Subcutaneous abdominal adipose tissue (tissue), 5 donors: Measurements from ENCODE around the gene PDZRN4.

Experiments used
- H3K27ac ChIP-seq: one replicate; pipeline ENCODE4 v1.7.0; 2013; ENCODE audit warnings: low read depth, mild to moderate bottlenecking, inconsistent platforms, low read length, moderate library complexity
- H3K27me3 ChIP-seq, 5 donors: one replicate each; pipeline ENCODE4 v1.7.0; 2013; ENCODE audit warnings: low read length in 5 of 5, inconsistent platforms in 1 of 5; ENCODE audit not compliant: control insufficient read depth in 5 of 5, insufficient read depth in 4 of 5
- H3K36me3 ChIP-seq, 5 donors: one replicate each; pipeline ENCODE4 v1.7.0; 2013; ENCODE audit warnings: low read length in 5 of 5; ENCODE audit not compliant: control insufficient read depth in 5 of 5, insufficient read depth in 5 of 5
- H3K4me1 ChIP-seq, 5 donors: one replicate each; pipeline ENCODE4 v1.7.0; 2013; ENCODE audit warnings: low read length in 5 of 5, mild to moderate bottlenecking in 3 of 5, moderate library complexity in 1 of 5; ENCODE audit not compliant: control insufficient read depth in 5 of 5, insufficient read depth in 5 of 5
- H3K4me3 ChIP-seq, 5 donors: one replicate each; pipeline ENCODE4 v1.7.0; 2013; ENCODE audit warnings: low read length in 5 of 5, low read depth in 1 of 5
- H3K9ac ChIP-seq, 5 donors: one replicate each; pipeline ENCODE4 v1.7.0; 2013; ENCODE audit warnings: low read length in 5 of 5, mild to moderate bottlenecking in 4 of 5, moderate library complexity in 3 of 5
- H3K9me3 ChIP-seq, 5 donors: one replicate each; pipeline ENCODE4 v1.7.0; 2013; ENCODE audit warnings: low read length in 5 of 5; ENCODE audit not compliant: control insufficient read depth in 5 of 5
- donor health status: healthy.
- donor health status: healthy.
- donor health status: healthy.
- donor health status: healthy.
- donor health status: healthy.

The PDZRN4 gene

DNA sequence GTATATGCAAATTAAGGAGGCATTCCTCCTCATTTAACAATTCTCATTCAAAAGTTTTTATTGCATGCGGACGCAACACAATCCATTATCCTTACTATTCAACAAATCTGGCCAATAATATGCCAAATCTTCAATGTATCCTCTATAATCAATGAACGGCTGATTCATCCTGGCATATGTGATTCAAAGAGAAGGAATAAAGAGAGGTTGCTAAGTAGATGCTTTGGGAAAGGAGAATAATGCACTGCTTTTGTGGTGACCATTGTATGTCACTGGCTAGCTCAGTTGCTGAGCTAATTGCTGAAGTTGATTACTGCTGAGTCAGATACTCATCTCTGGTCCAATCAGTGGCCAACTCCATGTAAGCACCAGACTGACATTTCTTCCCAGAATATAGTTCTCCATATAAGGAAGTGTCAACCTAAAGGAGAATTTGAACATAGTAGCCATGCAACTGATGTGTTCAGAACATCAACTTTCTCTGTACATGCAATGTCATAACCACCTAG, 148.0 kb downstream of the PDZRN4 start:
- H3K27ac ChIP-seq = no peak overlapping the region
- H3K9me3 ChIP-seq = peaks cover 0 to 2% (median 0%) of the 10 kb centered on the region in 5 donors
- H3K36me3 ChIP-seq = no peaks in the 10 kb centered on the region
- H3K9ac ChIP-seq = no peak overlapping the region
- no peaks in the 10 kb centered on the region for H3K4me1 ChIP-seq
- H3K27me3 ChIP-seq = no peaks in the 10 kb centered on the region
- no peak overlapping the region for H3K4me3 ChIP-seq

DNA sequence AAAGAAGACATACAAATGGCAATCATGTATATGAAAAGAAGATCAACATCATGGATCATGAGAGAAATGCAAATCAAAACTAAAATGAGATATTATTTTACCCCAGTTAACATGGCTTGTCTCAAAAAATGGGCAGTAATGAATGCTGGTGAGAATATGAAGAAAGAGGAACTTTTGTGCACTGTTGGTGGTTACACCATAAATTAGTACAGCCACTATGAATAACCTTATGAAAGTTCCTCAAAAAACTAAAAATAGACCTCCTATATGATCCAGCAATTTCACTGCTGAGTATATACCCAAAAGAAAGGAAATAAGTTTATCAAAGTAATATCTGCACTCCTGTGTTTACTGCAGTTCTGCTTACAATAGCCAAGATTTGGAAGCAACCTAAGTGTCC, 151.7 kb downstream of the PDZRN4 start:
- peaks cover 0 to 2% (median 0%) of the 10 kb centered on the region in 5 donors for H3K9me3 ChIP-seq
- no peak overlapping the region for H3K4me3 ChIP-seq

DNA sequence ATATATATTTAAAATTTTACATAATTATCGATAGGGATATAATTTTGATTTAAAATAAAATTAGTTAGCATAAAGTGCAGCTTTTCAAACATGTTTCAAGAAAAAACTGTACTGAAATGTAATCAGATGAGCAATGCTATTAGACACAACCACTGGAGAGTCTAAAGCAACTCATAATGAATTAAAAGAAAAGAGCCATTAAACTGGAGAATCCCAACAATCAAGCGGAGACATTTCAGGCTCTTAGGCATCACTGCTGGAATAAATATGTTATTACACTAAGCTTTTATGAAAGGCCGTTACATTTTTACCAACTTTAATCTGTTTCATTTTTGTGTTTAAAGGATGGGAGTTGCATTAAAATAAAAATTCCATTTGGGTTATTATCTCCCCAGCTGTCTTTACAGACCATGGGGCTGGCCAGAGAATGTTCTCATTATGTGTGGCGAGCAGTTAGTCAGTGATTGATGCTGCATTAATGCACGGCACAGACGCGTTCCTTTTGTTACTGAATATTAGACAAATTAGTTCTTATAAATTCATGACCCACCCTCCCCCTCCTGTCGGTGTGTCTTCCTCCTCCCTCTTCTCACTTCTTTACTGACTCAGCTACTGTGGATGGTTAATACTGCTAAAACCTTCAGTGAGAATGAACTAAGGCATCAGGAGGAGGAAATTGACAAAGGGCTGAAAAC, 156.8 kb downstream of the PDZRN4 start:
- no peaks in the 10 kb centered on the region for H3K4me1 ChIP-seq
- H3K4me3 ChIP-seq = no peak overlapping the region
- H3K36me3 ChIP-seq = no peaks in the 10 kb centered on the region
- H3K27me3 ChIP-seq = no peaks in the 10 kb centered on the region
- H3K9me3 ChIP-seq = no peaks in the 10 kb centered on the region
- no peak overlapping the region for H3K9ac ChIP-seq
- H3K27ac ChIP-seq = no peak overlapping the region

More for the DNA sequence above, 151.7 kb downstream of the PDZRN4 start:
- no peaks in the 10 kb centered on the region for H3K4me1 ChIP-seq
- no peaks in the 10 kb centered on the region for H3K27me3 ChIP-seq
- no peaks in the 10 kb centered on the region for H3K36me3 ChIP-seq
- H3K27ac ChIP-seq = no peak overlapping the region
- no peak overlapping the region for H3K9ac ChIP-seq

DNA sequence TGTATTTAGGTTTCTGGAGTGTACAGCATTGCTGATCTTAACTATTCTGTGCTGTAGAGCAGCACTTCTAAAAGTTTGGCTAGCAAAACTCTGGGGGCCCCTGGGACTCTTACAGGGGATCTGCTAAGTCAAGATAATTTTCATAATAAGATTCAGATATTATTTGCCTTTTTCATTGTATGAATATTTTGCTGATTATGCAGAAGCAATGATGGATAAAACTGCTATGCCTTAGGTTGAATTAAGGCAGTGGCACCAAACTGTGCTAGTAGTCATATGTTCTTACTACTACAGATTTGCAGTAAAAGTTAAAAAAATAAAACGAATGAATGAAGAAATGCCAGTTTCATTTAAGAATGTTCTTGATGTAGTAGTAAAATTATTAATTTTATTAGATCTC, 160.1 kb downstream of the PDZRN4 start:
- no peak overlapping the region for H3K27ac ChIP-seq

DNA sequence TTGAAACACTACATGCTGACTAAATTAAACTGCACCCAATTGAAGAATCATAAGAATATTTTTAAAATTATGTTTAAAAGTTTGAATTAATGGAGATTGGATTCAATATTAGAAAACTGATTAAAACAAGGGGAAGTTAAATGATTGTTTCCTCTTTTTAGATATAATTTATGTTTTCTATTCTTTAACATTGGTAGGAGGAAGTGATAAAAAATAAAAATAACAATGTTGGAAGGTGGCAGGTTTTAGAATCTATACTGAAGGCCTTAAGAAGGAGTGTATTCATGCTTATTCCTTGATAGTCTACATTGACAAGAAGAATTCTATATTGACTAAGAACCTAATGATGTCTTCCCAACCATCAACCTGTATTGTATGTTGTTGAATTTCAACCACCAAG, 168.1 kb downstream of the PDZRN4 start:
- Histone ChIP-seq H3K4me1 (no peaks in the 10 kb centered on the region), H3K9ac (no peak overlapping the region), H3K27me3 (no peaks in the 10 kb centered on the region), H3K27ac (no peak overlapping the region), H3K36me3 (no peaks in the 10 kb centered on the region), H3K4me3 (no peak overlapping the region), H3K9me3 (no peaks in the 10 kb centered on the region)

More for the DNA sequence above, 160.1 kb downstream of the PDZRN4 start:
- H3K4me1 ChIP-seq = no peaks in the 10 kb centered on the region
- no peaks in the 10 kb centered on the region for H3K9me3 ChIP-seq
- no peak overlapping the region for H3K9ac ChIP-seq
- no peaks in the 10 kb centered on the region for H3K36me3 ChIP-seq
- no peak overlapping the region for H3K4me3 ChIP-seq
- no peaks in the 10 kb centered on the region for H3K27me3 ChIP-seq

DNA sequence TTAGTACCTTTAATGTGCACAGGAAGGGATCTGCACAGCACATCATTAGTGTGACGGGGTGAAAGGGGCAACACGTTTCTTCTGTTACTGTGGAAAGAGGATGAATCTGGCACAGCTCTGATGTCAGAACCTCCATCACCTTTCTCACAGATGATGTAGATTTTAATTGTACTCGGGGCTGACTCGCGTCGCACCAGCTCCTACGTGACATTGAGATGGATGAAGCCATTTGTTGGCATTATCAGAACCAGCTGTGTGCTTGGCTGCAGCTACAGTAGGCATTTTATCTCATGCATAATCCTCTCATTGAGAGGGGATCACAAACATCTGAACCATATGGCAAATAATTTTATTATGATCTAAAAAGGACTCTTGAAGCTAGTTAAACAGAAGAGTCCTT, 173.6 kb downstream of the PDZRN4 start:
- no peak overlapping the region for H3K4me3 ChIP-seq
- H3K27ac ChIP-seq = no peak overlapping the region
- H3K27me3 ChIP-seq = no peaks in the 10 kb centered on the region
- no peaks in the 10 kb centered on the region for H3K36me3 ChIP-seq
- H3K9me3 ChIP-seq = no peaks in the 10 kb centered on the region
- no peak overlapping the region for H3K9ac ChIP-seq
- H3K4me1 ChIP-seq = no peaks in the 10 kb centered on the region

DNA sequence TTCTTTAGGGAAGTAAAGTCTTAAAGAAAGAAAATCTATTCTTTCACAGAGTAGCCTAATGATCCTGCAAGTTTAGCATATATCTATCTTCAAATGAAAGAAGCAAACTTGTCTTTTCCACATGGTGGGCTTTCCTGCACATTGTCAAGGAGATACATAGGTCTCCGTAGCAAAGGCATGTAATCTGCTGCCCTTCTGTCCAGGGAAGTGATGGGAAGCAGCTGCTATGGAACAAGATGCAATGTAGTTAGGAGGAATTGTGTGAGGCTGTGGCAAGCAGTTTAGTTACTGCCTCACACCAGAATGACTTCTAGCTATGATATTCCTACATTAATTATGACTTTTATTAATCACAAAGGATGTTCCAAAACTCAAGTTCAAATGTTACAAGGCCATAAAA, 174.4 kb downstream of the PDZRN4 start:
- no peak overlapping the region for H3K4me3 ChIP-seq
- no peak overlapping the region for H3K9ac ChIP-seq
- H3K4me1 ChIP-seq = no peaks in the 10 kb centered on the region
- H3K9me3 ChIP-seq = no peaks in the 10 kb centered on the region
- H3K36me3 ChIP-seq = no peaks in the 10 kb centered on the region
- no peaks in the 10 kb centered on the region for H3K27me3 ChIP-seq
- no peak overlapping the region for H3K27ac ChIP-seq

DNA sequence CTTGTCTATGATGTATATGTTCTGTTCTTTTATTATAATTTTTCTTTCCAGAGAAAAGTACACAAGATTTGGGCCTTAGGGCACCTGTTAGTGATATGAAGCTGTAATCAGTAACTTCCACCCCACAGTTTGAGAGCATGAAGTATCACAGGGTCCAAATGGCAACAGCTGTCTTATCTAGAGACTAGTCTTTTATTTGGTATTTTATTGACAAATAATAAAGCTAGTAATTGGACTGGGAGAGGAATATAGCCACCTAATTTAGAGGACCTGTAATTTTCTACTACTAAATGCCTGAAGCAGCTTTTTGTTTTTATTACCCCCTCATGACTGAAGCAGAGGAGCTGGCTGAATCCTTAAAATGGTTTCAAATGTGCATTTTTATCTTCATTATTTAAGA, 174.8 kb downstream of the PDZRN4 start:
- H3K9ac ChIP-seq = no peak overlapping the region
- H3K27ac ChIP-seq = no peak overlapping the region
- H3K4me1 ChIP-seq = no peaks in the 10 kb centered on the region
- peaks cover 0 to 2% (median 0%) of the 10 kb centered on the region in 5 donors for H3K9me3 ChIP-seq
- H3K27me3 ChIP-seq = no peaks in the 10 kb centered on the region
- H3K36me3 ChIP-seq = no peaks in the 10 kb centered on the region
- H3K4me3 ChIP-seq = no peak overlapping the region

DNA sequence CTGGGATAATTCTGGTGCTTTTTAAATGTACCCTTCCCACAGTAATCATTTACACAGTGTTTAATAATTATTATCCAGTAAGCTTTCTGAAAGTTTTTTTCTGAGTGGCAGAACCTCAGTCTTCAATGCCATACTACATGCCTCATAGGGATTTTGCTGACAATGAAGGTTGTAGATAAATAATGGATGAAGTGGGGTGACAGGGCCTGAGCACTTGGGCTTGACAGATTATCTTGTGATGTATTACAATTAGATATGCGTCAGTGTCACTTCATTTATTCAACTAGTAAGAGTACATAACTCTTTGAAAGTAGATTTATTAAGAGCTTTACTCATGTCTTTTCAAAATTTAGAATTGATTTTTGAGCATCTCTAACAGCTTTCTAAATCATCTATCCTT, 176.1 kb downstream of the PDZRN4 start:
- Histone ChIP-seq H3K27ac (no peak overlapping the region), H3K4me3 (no peak overlapping the region), H3K36me3 (no peaks in the 10 kb centered on the region), H3K27me3 (no peaks in the 10 kb centered on the region), H3K4me1 (no peaks in the 10 kb centered on the region), H3K9me3 (peaks cover 0 to 5% (median 3%) of the 10 kb centered on the region in 5 donors), H3K9ac (no peak overlapping the region)

DNA sequence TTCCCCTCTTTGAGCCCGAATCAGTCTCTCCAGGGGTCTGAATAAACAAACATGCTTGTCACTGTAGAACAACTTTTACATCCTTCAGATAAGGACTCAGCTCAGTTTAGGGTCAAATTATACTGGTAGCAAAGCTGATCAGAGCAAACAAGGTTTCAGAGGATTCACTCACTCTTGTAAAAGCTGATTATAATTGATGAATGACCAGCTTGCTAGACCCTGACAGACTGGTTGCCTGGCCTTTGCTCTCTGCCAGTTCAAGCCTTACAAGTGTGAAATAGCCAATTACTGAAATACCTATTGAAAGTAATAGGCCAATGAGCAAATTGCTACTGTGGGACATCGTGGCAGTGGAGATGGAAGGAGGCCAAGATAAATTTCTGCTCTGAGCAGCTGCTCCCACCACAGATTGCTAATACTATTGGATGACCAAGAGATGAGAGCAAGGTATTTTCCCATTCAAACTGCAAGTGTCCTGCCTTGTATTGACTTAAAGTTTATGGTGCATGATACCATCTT, 177.6 kb downstream of the PDZRN4 start:
- Histone ChIP-seq H3K4me1 (no peaks in the 10 kb centered on the region), H3K27ac (no peak overlapping the region), H3K4me3 (no peak overlapping the region), H3K9ac (no peak overlapping the region), H3K27me3 (no peaks in the 10 kb centered on the region), H3K36me3 (no peaks in the 10 kb centered on the region), H3K9me3 (peaks cover 0 to 5% (median 3%) of the 10 kb centered on the region in 5 donors)
